Measurements from ENCODE around the gene PWP2.
"Not testable (repeated sequence)": the region's sequence is repeated elsewhere in the genome, so short reads cannot be mapped to it uniquely, and the experiment has no call there.

The PWP2 gene

GRCh38 chr21:44083631-44084291, 23.4 kb upstream of the PWP2 start:
- peak; percentile 19 for DNase-seq (ENCODE audit: low read depth, low spot score)

- DNase-seq (ENCODE audit: low read depth, low spot score): no peak
Observed at GRCh38 chr21:44084496-44085241, 22.5 kb upstream of the PWP2 start.

GRCh38 chr21:44085491-44086321, 21.5 kb upstream of the PWP2 start:
- no peak for DNase-seq (ENCODE audit: low read depth, low spot score)

GRCh38 chr21:44086636-44087425, 20.4 kb upstream of the PWP2 start:
- DNase-seq (ENCODE audit: low read depth, low spot score): no peak

GRCh38 chr21:44087426-44088400, 19.5 kb upstream of the PWP2 start:
- DNase-seq (ENCODE audit: low read depth, low spot score): no peak

- DNase-seq (ENCODE audit: low read depth, low spot score): no peak
Observed at GRCh38 chr21:44088401-44088780, 18.8 kb upstream of the PWP2 start.

GRCh38 chr21:44089001-44089911, 17.9 kb upstream of the PWP2 start:
- no peak for DNase-seq (ENCODE audit: low read depth, low spot score)

GRCh38 chr21:44090325-44090724, 16.9 kb upstream of the PWP2 start:
- no peak for DNase-seq (ENCODE audit: low read depth, low spot score)

GRCh38 chr21:44092211-44092610, 15.0 kb upstream of the PWP2 start:
- no peak for DNase-seq (ENCODE audit: low read depth, low spot score)

- no peak for DNase-seq (ENCODE audit: low read depth, low spot score)
Observed at GRCh38 chr21:44093761-44094160, 13.4 kb upstream of the PWP2 start.

GRCh38 chr21:44094832-44095231, 12.4 kb upstream of the PWP2 start:
- DNase-seq (ENCODE audit: low read depth, low spot score): no peak

GRCh38 chr21:44098507-44098906, 8.7 kb upstream of the PWP2 start:
- not testable (repeated sequence) for DNase-seq (ENCODE audit: low read depth, low spot score)

GRCh38 chr21:44098964-44099363, 8.2 kb upstream of the PWP2 start:
- DNase-seq (ENCODE audit: low read depth, low spot score): not testable (repeated sequence)

- DNase-seq (ENCODE audit: low read depth, low spot score): not testable (repeated sequence)
Observed at GRCh38 chr21:44107589-44107988, 390 bp downstream of the PWP2 start.

- not testable (repeated sequence) for DNase-seq (ENCODE audit: low read depth, low spot score)
Observed at GRCh38 chr21:44113702-44114371, 6.6 kb downstream of the PWP2 start.

GRCh38 chr21:44122131-44122530, 14.9 kb downstream of the PWP2 start:
- DNase-seq (ENCODE audit: low read depth, low spot score): not testable (repeated sequence)

- not testable (repeated sequence) for DNase-seq (ENCODE audit: low read depth, low spot score)
Observed at GRCh38 chr21:44127827-44128226, 20.6 kb downstream of the PWP2 start.

GRCh38 chr21:44133715-44134057, 26.5 kb downstream of the PWP2 start:
- not testable (repeated sequence) for DNase-seq (ENCODE audit: low read depth, low spot score)

- not testable (repeated sequence) for DNase-seq (ENCODE audit: low read depth, low spot score)
Observed at GRCh38 chr21:44134732-44135131, 27.5 kb downstream of the PWP2 start.
